NCI-H460 (cell line): Measurements from ENCODE around the gene TBL1X. TPM values are rescaled to one million over a fixed set of nuclear protein-coding genes. Genes with fewer than 3 reads are reported as not detected.

Source experiments
- DNase-seq: peaks from one replicate; pipeline ENCODE4 v3.0.0-alpha.2; 2016; ENCODE audit warnings: low read depth; ENCODE audit errors: extremely low read depth
- total RNA-seq: library from RNA; depleted of rRNA; stranded (reverse); fragments of >200 nt; shearing (Covaris generic); gene quantifications from 2 replicates; pipeline ENCODE4 v1.2.3, GENCODE V29; 2014

The TBL1X gene
- total RNA-seq, 1 experiment from 2014 or later, result 41.8 TPM

GRCh38 chrX:9611436-9612145 lies 146.7 kb downstream of the TBL1X start:
- no peak for DNase-seq

GRCh38 chrX:9612146-9612505 lies 147.3 kb downstream of the TBL1X start:
- DNase-seq, result no peak

GRCh38 chrX:9614016-9614415 lies 149.2 kb downstream of the TBL1X start:
- no peak for DNase-seq

- no peak for DNase-seq
Observed at GRCh38 chrX:9619133-9619532, 154.3 kb downstream of the TBL1X start.

- DNase-seq, result no peak
Observed at GRCh38 chrX:9619581-9619980, 154.7 kb downstream of the TBL1X start.

GRCh38 chrX:9622128-9622527 lies 157.3 kb downstream of the TBL1X start:
- no peak for DNase-seq

GRCh38 chrX:9626379-9626778 lies 161.5 kb downstream of the TBL1X start:
- no peak for DNase-seq

GRCh38 chrX:9627922-9628321 lies 163.1 kb downstream of the TBL1X start:
- no peak for DNase-seq

GRCh38 chrX:9628779-9629493 lies 164.1 kb downstream of the TBL1X start:
- no peak for DNase-seq

GRCh38 chrX:9634551-9634950 lies 169.7 kb downstream of the TBL1X start:
- no peak for DNase-seq

- DNase-seq, result no peak
Observed at GRCh38 chrX:9635368-9635767, 170.5 kb downstream of the TBL1X start.

- no peak for DNase-seq
Observed at GRCh38 chrX:9635803-9636202, 170.9 kb downstream of the TBL1X start.

- no peak for DNase-seq
Observed at GRCh38 chrX:9638871-9639270, 174.0 kb downstream of the TBL1X start.

GRCh38 chrX:9642270-9642995 lies 177.6 kb downstream of the TBL1X start:
- no peak for DNase-seq

GRCh38 chrX:9643807-9644206 lies 178.9 kb downstream of the TBL1X start:
- DNase-seq, result no peak

- DNase-seq, result no peak
Observed at GRCh38 chrX:9644335-9644734, 179.5 kb downstream of the TBL1X start.

GRCh38 chrX:9646471-9647224 lies 181.8 kb downstream of the TBL1X start:
- DNase-seq, result no peak

GRCh38 chrX:9647431-9647830 lies 182.6 kb downstream of the TBL1X start:
- no peak for DNase-seq

- DNase-seq, result no peak
Observed at GRCh38 chrX:9650091-9650490, 185.2 kb downstream of the TBL1X start.

- no peak for DNase-seq
Observed at GRCh38 chrX:9651737-9652136, 186.9 kb downstream of the TBL1X start.

- DNase-seq, result no peak
Observed at GRCh38 chrX:9654929-9655328, 190.1 kb downstream of the TBL1X start.
